ENCODE data around the gene MAP7. TPM values are rescaled to one million over a fixed set of nuclear protein-coding genes. Genes with fewer than 3 reads are reported as not detected.

MAP7 gene
- total RNA-seq, 4 donors from 2014 or later: 0.84 to 1.5 (median 1.4) TPM

GRCh38 chr6:136467186-136467585, 83.0 kb downstream of the MAP7 start:
- TF ChIP-seq, protein P1, sequence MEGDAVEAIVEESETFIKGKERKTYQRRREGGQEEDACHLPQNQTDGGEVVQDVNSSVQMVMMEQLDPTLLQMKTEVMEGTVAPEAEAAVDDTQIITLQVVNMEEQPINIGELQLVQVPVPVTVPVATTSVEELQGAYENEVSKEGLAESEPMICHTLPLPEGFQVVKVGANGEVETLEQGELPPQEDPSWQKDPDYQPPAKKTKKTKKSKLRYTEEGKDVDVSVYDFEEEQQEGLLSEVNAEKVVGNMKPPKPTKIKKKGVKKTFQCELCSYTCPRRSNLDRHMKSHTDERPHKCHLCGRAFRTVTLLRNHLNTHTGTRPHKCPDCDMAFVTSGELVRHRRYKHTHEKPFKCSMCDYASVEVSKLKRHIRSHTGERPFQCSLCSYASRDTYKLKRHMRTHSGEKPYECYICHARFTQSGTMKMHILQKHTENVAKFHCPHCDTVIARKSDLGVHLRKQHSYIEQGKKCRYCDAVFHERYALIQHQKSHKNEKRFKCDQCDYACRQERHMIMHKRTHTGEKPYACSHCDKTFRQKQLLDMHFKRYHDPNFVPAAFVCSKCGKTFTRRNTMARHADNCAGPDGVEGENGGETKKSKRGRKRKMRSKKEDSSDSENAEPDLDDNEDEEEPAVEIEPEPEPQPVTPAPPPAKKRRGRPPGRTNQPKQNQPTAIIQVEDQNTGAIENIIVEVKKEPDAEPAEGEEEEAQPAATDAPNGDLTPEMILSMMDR (IDR thresholded peaks at IDR 0.05): no peak
- no peak for TF ChIP-seq EP300 (IDR thresholded peaks at IDR 0.05)
- no peak for TF ChIP-seq POLR2A (IDR thresholded peaks at IDR 0.05)
- Histone ChIP-seq H3K9me3 (no peaks in the 10 kb centered on the region), H3K4me1 (peaks cover 0 to 7% (median 0%) of the 10 kb centered on the region in 4 donors), H3K4me3 (no peak overlapping the region), H3K36me3 (no peaks in the 10 kb centered on the region), H3K27ac (no peak overlapping the region), H3K27me3 (no peaks in the 10 kb centered on the region)
- DNase-seq (ENCODE audit: low spot score in 2 of 2): no peak
- WGBS, 2 donors: 71 to 97% methylated on average over 1 of the region's 1 CpG

DNA sequence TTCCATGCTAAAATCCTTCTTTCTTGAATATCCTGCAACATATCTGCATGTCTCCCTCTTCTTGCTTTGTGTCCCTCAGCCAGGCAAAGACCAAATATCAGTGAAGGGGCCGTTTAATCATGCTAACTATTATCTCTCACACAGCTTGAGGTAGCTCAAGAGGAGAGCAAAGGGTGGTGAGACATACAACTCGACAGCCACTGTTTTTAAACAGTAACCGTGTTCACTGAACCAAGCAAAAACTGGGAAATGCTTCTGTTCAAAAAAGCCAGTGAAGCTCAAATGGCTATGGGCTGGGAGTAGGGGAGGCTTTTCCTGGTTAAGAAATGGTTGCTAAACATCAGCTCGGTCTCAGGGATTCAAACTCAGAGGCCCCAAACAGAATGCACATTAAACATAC, 83.4 kb downstream of the MAP7 start:
- H3K4me1 ChIP-seq: peaks cover 0 to 6% (median 0%) of the 10 kb centered on the region in 4 donors
- no peak for DNase-seq (ENCODE audit: low spot score in 2 of 2)
- H3K9me3 ChIP-seq: no peaks in the 10 kb centered on the region
- TF ChIP-seq POLR2A (IDR thresholded peaks at IDR 0.05) (no peak), EP300 (IDR thresholded peaks at IDR 0.05) (no peak)
- TF ChIP-seq, protein P1 (IDR thresholded peaks at IDR 0.05): no peak
- no peaks in the 10 kb centered on the region for H3K36me3 ChIP-seq
- WGBS, 2 donors: 53 to 54% methylated on average over 4 of the region's 4 CpGs
- H3K27ac ChIP-seq: no peak overlapping the region
- no peak overlapping the region for H3K4me3 ChIP-seq
- H3K27me3 ChIP-seq: no peaks in the 10 kb centered on the region

DNA sequence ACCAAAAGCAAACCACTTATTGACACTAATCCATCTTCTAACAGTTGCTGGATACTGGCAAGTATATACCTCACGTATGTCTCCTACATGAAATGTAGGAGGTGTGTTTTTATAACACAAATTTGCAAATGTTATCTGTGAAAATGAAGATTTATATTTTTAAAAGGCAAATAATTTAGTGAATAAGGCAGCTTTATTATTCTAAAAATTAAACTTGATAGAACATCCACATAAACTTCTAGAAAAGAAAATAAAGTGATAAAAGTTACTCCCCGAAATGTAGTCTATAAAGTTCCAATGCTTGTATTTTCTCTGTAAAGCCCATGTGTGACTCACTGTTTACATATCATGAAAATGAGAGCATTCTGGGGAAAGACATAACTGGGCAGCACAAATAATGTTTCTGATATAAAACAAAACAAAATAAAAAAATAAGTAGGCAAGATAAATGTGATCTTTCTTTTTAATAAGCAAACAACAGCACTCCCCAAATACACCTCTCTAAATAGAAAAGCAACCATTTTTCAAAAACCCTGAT, 84.4 kb downstream of the MAP7 start:
- TF ChIP-seq, protein P1 (IDR thresholded peaks at IDR 0.05): no peak
- TF ChIP-seq POLR2A (IDR thresholded peaks at IDR 0.05) (no peak), EP300 (IDR thresholded peaks at IDR 0.05) (no peak)
- DNase-seq (ENCODE audit: low spot score in 2 of 2): no peak
- no peaks in the 10 kb centered on the region for H3K27me3 ChIP-seq
- no peaks in the 10 kb centered on the region for H3K4me1 ChIP-seq
- H3K27ac ChIP-seq: no peak overlapping the region
- H3K36me3 ChIP-seq: no peaks in the 10 kb centered on the region
- no peaks in the 10 kb centered on the region for H3K9me3 ChIP-seq
- H3K4me3 ChIP-seq: no peak overlapping the region
- 73 to 80% methylated on average over 2 of the region's 2 CpGs for WGBS, 2 donors

- H3K9me3 ChIP-seq: no peaks in the 10 kb centered on the region
- H3K27ac ChIP-seq: no peak overlapping the region
- DNase-seq (ENCODE audit: low spot score in 2 of 2): no peak
- H3K27me3 ChIP-seq: no peaks in the 10 kb centered on the region
- no peak for TF ChIP-seq EP300 (IDR thresholded peaks at IDR 0.05)
- whole genome bisulfite sequencing, 2 donors: 63 to 71% methylated on average over 4 of the region's 4 CpGs
- no peak overlapping the region for H3K4me3 ChIP-seq
- no peaks in the 10 kb centered on the region for H3K4me1 ChIP-seq
- no peaks in the 10 kb centered on the region for H3K36me3 ChIP-seq
These were observed 85.3 kb downstream of the MAP7 start for GRCh38 chr6:136464874-136465273.

- no peaks in the 10 kb centered on the region for H3K4me1 ChIP-seq
- no peak overlapping the region for H3K27ac ChIP-seq
- H3K9me3 ChIP-seq: no peaks in the 10 kb centered on the region
- no peaks in the 10 kb centered on the region for H3K36me3 ChIP-seq
- 90 to 97% methylated on average over 2 of the region's 2 CpGs for WGBS, 2 donors
- H3K4me3 ChIP-seq: no peak overlapping the region
- TF ChIP-seq POLR2A (IDR thresholded peaks at IDR 0.05) (no peak), EP300 (IDR thresholded peaks at IDR 0.05) (no peak)
- TF ChIP-seq, protein P1 (IDR thresholded peaks at IDR 0.05): no peak
- H3K27me3 ChIP-seq: no peaks in the 10 kb centered on the region
- no peak for DNase-seq (ENCODE audit: low spot score in 2 of 2)
These were observed 86.1 kb downstream of the MAP7 start for GRCh38 chr6:136464148-136464547.

GRCh38 chr6:136463743-136464142, 86.5 kb downstream of the MAP7 start:
- Histone ChIP-seq H3K4me1 (no peaks in the 10 kb centered on the region), H3K27me3 (no peaks in the 10 kb centered on the region), H3K4me3 (no peak overlapping the region), H3K9me3 (no peaks in the 10 kb centered on the region), H3K27ac (no peak overlapping the region), H3K36me3 (no peaks in the 10 kb centered on the region)
- DNase-seq (ENCODE audit: low spot score in 2 of 2): no peak
- whole genome bisulfite sequencing, 2 donors: 60 to 65% methylated on average over 4 of the region's 4 CpGs
- TF ChIP-seq EP300 (IDR thresholded peaks at IDR 0.05) (no peak), POLR2A (IDR thresholded peaks at IDR 0.05) (no peak)
- TF ChIP-seq, protein P1 (IDR thresholded peaks at IDR 0.05): no peak
